GM18498 (cell line): ENCODE measurements around the gene PSMB5.
"Not testable (repeated sequence)": the region's sequence is repeated elsewhere in the genome, so short reads cannot be mapped to it uniquely, and the experiment has no call there.

Source experiments
- ATAC-seq: cut with Tn5 transposase; IDR thresholded peaks from one replicate; pipeline ENCODE4 v1.9.1; 2021; ENCODE audit warnings: mild to moderate bottlenecking, moderate library complexity; ENCODE audit not compliant: unreplicated experiment

Gene PSMB5

GRCh38 chr14:23020143-23021128 lies 14.3 kb downstream of the PSMB5 start:
- no peak for ATAC-seq

- ATAC-seq: no peak
Measured at GRCh38 chr14:23018107-23018506, 16.6 kb downstream of the PSMB5 start.

DNA sequence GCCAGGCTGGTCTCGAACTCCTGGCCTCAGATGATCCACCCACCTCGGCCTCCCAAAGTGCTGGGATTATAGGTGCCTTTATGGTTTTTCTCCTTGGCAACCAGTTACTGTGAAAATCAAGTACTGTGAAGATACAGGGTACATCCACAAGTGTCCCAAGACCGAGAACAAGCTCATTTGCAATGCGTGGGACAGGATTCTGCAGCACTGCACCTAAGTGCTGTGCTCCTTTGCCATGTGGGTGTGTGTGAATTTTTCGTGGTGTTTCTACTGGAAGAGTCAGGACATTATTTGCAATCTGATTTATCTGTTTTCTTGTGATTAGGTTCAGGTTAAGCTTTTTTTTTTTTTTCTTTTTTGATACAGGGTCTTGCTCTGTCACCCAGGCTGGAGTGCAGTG lies 17.6 kb downstream of the PSMB5 start:
- ATAC-seq: no peak

DNA sequence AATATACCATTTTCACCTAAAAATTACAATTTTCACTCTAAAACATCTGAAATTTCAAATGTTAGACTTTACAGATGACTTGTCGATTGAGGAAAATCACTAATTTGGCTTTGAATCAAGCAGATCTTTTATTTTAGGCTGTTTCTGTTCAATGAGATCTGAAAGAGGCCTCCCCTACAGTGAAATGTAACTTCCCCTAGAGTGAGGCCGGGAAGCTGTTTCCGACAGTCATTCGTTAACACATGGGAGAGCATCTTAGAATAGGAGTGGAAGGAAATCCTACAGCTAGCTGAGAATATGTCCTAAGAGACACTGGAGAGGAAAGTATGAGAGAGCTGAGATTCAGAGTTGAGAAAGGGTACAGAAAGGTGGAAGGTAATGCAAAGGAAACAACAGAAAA lies 19.1 kb downstream of the PSMB5 start:
- ATAC-seq: no peak

- not testable (repeated sequence) for ATAC-seq
Measured at GRCh38 chr14:23013749-23014054, 21.0 kb downstream of the PSMB5 start.

DNA sequence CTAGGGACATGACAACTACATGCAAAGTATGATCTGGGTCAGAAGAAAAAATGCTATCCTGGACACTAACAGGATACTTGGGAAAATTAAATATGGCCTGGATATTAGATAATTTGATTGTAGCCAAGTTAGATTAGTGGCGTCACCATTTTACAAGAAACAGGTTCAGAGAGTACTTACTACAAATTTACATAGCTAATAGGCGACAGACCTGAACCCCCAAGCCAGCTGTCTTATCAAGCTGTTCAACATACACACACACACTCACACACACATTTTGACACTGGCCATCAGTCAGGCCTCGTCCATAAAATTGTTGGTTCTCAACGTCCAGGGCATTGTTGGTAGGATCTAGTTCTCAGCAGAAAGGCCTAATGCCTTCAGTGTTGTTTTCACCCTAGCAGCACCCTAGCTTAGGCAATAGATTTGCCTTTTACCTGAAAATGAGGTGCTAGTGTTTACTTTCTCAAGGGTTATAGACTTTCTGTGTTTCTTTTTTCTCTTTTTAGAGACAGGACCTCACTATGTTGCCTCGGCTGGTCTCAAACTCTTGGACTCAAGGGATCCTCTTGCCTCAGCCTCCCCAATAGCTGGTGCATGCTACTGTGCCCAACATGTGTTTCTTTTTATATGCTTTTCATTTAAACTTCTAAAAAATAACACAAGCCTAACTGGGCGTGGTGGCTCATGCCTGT lies 21.5 kb downstream of the PSMB5 start:
- no peak for ATAC-seq

DNA sequence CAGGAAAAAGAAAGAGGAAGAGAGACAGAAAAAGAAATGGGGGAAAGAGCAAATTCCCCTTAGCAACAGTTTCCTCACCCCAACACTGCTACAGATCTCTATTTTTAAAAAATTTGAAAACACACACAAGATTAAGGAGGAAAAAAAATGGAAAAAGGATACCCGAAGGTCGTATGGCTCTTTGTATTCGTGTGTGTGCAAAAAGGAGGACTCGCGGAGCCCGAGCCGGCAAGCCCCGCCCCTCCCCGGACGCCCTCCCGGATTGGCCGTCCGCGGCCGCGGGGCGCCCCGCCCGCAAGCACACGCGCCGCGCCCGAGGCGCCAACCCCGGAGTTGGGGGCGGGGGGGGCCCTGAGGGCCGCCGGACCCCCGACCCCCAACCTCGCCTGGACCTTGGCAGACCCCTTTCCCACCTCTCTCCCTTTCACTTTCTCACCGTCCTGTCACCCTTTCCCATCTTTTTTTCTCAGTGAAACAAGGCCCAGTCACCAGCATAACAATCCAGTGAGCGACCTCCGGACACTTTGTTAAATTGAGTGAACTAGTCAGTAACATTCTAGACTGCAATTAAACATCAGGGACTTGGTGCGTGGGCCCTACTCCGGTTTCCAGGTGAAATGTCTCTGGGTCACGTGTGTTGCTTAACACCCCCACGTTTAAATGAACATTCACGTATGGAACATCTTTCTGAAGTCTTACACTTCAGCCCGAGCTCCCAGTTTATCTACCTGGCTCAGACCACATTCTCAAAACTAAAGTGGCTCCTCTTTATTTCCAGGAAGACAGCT lies 24.6 kb downstream of the PSMB5 start, which contains the start of gene C14orf93:
C14orf93 (minus strand) TSS at position 205 of the 788 bp plus-strand sequence. CDS start 11,120 bp downstream, outside the sequence.
- ATAC-seq: peak; percentile 42

GRCh38 chr14:23009483-23009938 lies 25.2 kb downstream of the PSMB5 start:
- no peak for ATAC-seq

- no peak for ATAC-seq
Measured at GRCh38 chr14:23008831-23009230, 25.9 kb downstream of the PSMB5 start.

DNA sequence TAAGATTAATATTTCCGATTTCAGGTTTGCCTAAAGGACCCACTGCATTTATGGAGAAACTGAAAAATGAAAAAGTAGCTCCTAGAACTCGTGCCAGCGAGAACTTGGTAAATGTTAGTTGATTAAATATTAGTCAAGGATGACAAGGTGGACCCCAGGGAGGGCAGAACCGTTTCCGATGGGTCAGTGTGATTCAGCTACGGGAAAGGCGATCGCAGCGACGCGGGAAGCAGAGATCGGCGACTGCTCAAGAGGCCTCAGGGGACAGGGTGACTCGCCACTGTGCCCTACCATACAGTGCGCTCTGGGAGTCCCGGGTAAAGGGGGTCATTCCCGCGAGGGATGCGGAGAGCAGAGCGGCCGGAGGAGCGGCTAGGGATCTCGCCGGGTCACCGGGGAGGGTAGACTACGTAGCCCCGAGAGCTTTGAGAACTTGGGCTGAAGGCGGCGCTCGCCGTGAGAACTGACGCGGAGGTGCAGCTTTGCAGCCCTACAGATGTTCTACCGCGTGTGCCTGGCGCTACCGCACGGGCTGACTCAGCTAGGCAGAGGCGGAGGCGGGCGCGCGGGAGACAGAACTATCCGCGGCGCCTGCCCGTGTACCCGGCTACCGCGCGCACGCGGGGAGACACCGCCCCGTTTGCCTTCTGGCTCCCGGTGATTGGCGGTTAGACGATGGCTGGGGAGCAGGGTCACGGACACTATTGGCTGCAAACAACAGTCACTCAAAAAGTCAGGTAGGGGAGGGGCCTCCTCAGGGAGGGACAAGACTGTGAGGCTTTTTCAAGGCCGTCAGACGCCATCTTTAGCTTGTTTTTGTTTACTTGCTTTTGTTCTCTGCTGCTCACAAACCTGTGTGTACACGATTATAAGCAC lies 27.9 kb downstream of the PSMB5 start:
- ATAC-seq: peak; percentile 95

GRCh38 chr14:23006188-23006534 lies 28.5 kb downstream of the PSMB5 start:
- ATAC-seq: no peak

DNA sequence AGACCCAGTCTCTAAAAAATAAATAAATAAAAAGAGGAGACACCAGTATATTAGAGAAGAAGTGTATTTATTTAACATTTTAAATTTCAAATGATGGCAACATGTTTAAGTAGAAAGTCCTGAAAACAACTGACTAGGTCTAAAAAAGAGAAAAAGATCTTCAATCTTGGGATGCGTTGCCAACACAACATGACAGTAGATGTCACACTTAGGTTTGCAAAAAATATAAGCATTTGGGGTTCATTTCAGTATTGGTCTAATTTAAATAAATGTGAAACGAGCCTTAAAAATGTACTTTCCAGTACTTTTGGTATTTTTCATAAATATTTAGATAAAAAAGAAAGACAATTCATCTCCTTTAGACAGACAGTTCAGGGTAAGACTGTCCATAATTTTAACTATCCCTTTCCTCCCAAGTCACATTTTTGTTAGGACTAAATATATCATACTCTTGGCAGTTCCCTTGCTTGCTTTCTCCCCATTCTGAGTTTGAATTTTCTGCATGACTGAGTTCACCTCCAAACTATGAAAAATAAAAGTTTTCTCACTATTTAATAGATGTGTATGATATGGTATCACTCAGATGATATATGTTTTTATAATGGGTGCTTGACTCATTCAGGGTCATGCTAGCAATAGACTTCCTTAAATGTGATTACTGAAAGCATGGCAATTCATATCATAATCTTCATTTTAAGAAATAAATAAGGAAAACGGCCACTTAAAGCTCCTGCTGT lies 29.1 kb downstream of the PSMB5 start:
- no peak for ATAC-seq

DNA sequence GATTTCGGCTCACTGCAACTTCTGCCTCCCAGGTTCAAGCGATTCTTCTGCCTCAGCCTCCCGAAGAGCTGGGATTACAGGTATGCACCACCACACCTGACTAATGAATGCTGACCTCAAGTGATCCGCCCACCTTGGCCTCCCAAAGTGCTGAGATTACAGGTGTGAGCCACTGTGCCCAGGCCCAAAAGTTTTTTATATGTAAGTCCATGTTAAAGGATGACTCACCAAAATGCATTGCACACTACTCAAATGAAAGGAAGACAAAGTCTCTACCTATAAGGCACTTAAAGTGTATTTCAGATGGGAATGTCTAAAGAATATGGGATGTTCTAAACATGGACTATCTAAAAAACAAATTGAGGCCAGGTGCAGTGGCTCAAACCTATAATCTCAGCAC lies 30.4 kb downstream of the PSMB5 start:
- not testable (repeated sequence) for ATAC-seq

DNA sequence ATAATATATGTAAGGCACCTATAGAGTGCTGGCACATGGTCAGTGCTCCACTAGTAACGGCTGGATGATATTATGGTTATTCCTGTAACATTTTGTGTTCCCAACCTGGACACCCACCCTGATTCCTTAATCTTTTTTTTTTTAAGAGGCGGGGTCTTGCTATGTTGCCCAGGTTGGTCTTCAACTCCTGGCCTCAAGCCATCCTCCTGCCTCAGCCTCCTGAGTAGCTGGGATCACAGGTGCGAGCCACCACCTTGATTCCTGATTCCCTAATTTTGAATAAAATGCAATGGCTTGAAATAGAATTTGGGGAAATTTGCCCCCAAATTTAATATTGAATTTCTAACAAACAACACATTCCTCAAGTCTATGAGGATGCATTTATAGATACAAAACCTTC lies 32.1 kb downstream of the PSMB5 start:
- ATAC-seq: no peak

- ATAC-seq: no peak
Measured at GRCh38 chr14:23000860-23001259, 33.8 kb downstream of the PSMB5 start.

GRCh38 chr14:22998329-22999012 lies 36.2 kb downstream of the PSMB5 start:
- ATAC-seq: no peak

DNA sequence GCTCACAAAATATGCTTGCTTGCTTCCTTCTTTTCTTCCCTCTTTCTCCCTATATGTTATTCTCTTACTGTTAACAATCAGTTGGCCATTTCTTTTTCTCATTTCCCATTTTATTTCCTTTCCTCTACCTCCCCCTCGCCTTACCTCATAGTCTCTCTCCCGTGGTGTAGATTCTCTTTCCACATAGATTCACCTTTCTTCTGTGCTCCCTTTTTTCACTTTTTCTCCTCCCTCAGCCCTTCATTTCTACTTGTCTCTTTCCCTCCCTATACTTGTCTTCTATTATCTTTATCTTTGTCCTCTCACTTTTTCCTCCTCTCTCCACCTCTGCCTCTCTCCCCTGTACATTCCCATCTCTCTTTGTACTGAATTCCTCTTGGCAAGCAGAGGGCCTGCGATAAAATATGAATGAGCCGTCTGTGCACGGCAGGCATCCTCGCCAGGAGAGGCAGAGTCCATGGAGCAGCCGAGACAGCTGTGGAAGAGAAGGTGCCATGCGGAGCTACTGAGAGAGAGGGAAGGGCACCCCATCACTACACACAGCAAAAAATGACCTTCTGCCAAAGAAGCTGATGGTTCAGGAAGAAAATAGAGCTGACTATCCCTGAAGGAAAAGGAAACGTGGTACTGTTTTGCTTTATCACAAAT lies 36.9 kb downstream of the PSMB5 start:
- ATAC-seq: no peak
